T-cell (primary cell): ENCODE results near the gene PITPNC1. TPM values are rescaled to one million over a fixed set of nuclear protein-coding genes. Genes with fewer than 3 reads are reported as not detected.

Experiments
- ATAC-seq, 4 experiments: fragments of 200-7000 bp in 3 of 4; fragments of 150-1000 bp in 1 of 4; cut with Tn5 transposase; replicated peaks in 1 of 4; 1 replicate in 3 of 4; 2 replicates in 1 of 4; pipeline ENCODE4 v1.10.0; 2021; ENCODE audit warnings: moderate library complexity in 3 of 4, mild to moderate bottlenecking in 2 of 4, moderate number of reproducible peaks in 1 of 4
- CTCF ChIA-PET, 2 donors: fragments of 300-600 bp; sonication (Branson Sonifier 250); formaldehyde crosslinking; loops; one replicate each; lab custom pipeline; 2022; ENCODE audit warnings: antibody characterized with exemption in 2 of 2; lab: Charles Lee
- POLR2A ChIA-PET, 2 donors: fragments of 300-600 bp; sonication (Branson Sonifier 250); formaldehyde crosslinking; loops; one replicate each; lab custom pipeline; 2022; ENCODE audit warnings: antibody characterized with exemption in 2 of 2; lab: Charles Lee
- DNase-seq, 35 experiments: peaks; one replicate each; pipeline versions ENCODE4 v3.0.0 to v3.0.0-alpha.2; 2013 to 2023
- H3K27ac ChIP-seq: one replicate; pipeline ENCODE4 v1.5.1; 2013; ENCODE audit warnings: low read length
- H3K27me3 ChIP-seq, 2 experiments: replicated peaks in 1 of 2; 1 replicate in 1 of 2; 2 replicates in 1 of 2; pipeline versions ENCODE4 v1.6.1 to v1.7.0; 2013; ENCODE audit warnings: low read length in 1 of 2, mixed read lengths in 1 of 2; ENCODE audit not compliant: control insufficient read depth in 2 of 2, insufficient read depth in 2 of 2; ENCODE audit errors: extremely low read depth in 1 of 2
- H3K36me3 ChIP-seq, 2 donors: 1 replicate in 1 of 2; 2 replicates in 1 of 2; pipeline versions ENCODE4 v1.6.1 to v1.7.0; 2013; ENCODE audit warnings: low read length in 1 of 2; ENCODE audit not compliant: control insufficient read depth in 2 of 2, insufficient read depth in 1 of 2; ENCODE audit errors: extremely low read depth in 1 of 2
- H3K4me1 ChIP-seq, 2 experiments: 1 replicate in 1 of 2; 2 replicates in 1 of 2; pipeline versions ENCODE4 v1.6.1 to v1.7.0; 2013; ENCODE audit warnings: low read length in 2 of 2, mixed read lengths in 1 of 2; ENCODE audit not compliant: insufficient read depth in 2 of 2, control insufficient read depth in 1 of 2; ENCODE audit errors: extremely low read depth in 1 of 2
- H3K4me3 ChIP-seq, 2 donors: 1 replicate in 1 of 2; 2 replicates in 1 of 2; pipeline versions ENCODE4 v1.5.1 to v1.7.0; 2013; ENCODE audit warnings: mild to moderate bottlenecking in 2 of 2, low read length in 1 of 2, moderate library complexity in 1 of 2; ENCODE audit not compliant: control insufficient read depth in 1 of 2; ENCODE audit errors: extremely low read depth in 1 of 2
- H3K9me3 ChIP-seq: 2 replicates; pipeline ENCODE4 v1.7.0; 2013
- H3K27ac Mint-ChIP-seq, 2 donors: one replicate each; pipeline ENCODE4 v1.8.0; 2020 to 2021; ENCODE audit warnings: mild to moderate bottlenecking in 2 of 2, mixed read lengths in 2 of 2
- H3K27me3 Mint-ChIP-seq, 2 donors: one replicate each; pipeline ENCODE4 v1.8.0; 2021 to 2022; ENCODE audit warnings: mixed read lengths in 2 of 2
- H3K36me3 Mint-ChIP-seq: one replicate; pipeline ENCODE4 v1.8.0; 2021; ENCODE audit warnings: mixed read lengths
- H3K4me1 Mint-ChIP-seq, 3 donors: one replicate each; pipeline ENCODE4 v1.8.0; 2020 to 2022; ENCODE audit warnings: mixed read lengths in 3 of 3, mild to moderate bottlenecking in 1 of 3
- H3K4me3 Mint-ChIP-seq, 3 donors: one replicate each; pipeline ENCODE4 v1.8.0; 2020 to 2022; ENCODE audit warnings: mild to moderate bottlenecking in 3 of 3, mixed read lengths in 3 of 3, moderate library complexity in 3 of 3
- H3K9me3 Mint-ChIP-seq, 3 donors: one replicate each; pipeline ENCODE4 v1.8.0; 2020 to 2022; ENCODE audit warnings: mixed read lengths in 3 of 3
- WGBS: methylation state at CpG from one replicate; pipeline ENCODE4 v1.1.5; 2013; ENCODE audit warnings: missing lambda C conversion rate; ENCODE audit not compliant: insufficient coverage; 5-methylcytosine and 5-hydroxymethylcytosine counted together
- total RNA-seq, 35 experiments: library from RNA in 6 of 35; stranded (reverse) in 6 of 35; fragments of 120-200 nt in 1 of 35; gene quantifications; one replicate each; pipeline versions ENCODE4 v1.2.1 to v1.2.4 and lab custom pipeline; 2013 to 2026

PITPNC1 gene
- total RNA-seq, 5 donors from 2014 or later (not counting 1 experiment from before 2014, with no cell fraction given) = 82.6 to 132 (median 111) TPM

- H3K9me3 ChIP-seq = no peaks in the 10 kb centered on the region
- H3K27me3 ChIP-seq = no peaks in the 10 kb centered on the region
- DNase-seq = no peak
- Mint-ChIP-seq H3K36me3 (peaks cover 40% of the 10 kb centered on the region), H3K9me3 (no peaks in the 10 kb centered on the region), H3K27ac (no peak overlapping the region), H3K27me3 (no peaks in the 10 kb centered on the region), H3K4me1 (peaks cover 4 to 33% (median 13%) of the 10 kb centered on the region in 3 donors), H3K4me3 (no peak overlapping the region)
- no peak overlapping the region for H3K27ac ChIP-seq
- ChIA-PET POLR2A (no interaction called here), CTCF (interaction anchor here in 1 of 2 donors (0.6 kb wide), 1 partner anchor 199 kb away, joined by 4 read pairs; no protein-coding TSS in a partner anchor)
- peaks cover 0 to 52% of the 10 kb centered on the region in 2 experiments for H3K4me1 ChIP-seq
- H3K4me3 ChIP-seq = no peak overlapping the region
- WGBS = 98% methylated on average over 9 of the region's 14 CpGs
- H3K36me3 ChIP-seq = peaks cover 16 to 27% of the 10 kb centered on the region in 2 donors
- no peak for ATAC-seq
Measured at GRCh38 chr17:67652433-67652832, 275.4 kb downstream of the PITPNC1 start.

- ATAC-seq (no peak), DNase-seq (no peak)
- Mint-ChIP-seq H3K4me1 (peaks cover 14 to 28% (median 22%) of the 10 kb centered on the region in 3 donors), H3K27ac (peak overlapping the region in 1 of 2 donors; percentile 39), H3K36me3 (peaks cover 58% of the 10 kb centered on the region), H3K27me3 (no peaks in the 10 kb centered on the region), H3K4me3 (no peak overlapping the region), H3K9me3 (no peaks in the 10 kb centered on the region)
- H3K4me3 ChIP-seq = no peak overlapping the region
- H3K9me3 ChIP-seq = no peaks in the 10 kb centered on the region
- peaks cover 0 to 32% of the 10 kb centered on the region in 2 experiments for H3K4me1 ChIP-seq
- no peaks in the 10 kb centered on the region for H3K27me3 ChIP-seq
- no peak overlapping the region for H3K27ac ChIP-seq
- ChIA-PET POLR2A (no interaction called here), CTCF (no interaction called here)
- 83% methylated on average over 3 of the region's 7 CpGs for WGBS
- H3K36me3 ChIP-seq = peaks cover 14 to 26% of the 10 kb centered on the region in 2 donors
Measured at GRCh38 chr17:67655478-67656148, 278.5 kb downstream of the PITPNC1 start.

GRCh38 chr17:67656494-67657203, 279.6 kb downstream of the PITPNC1 start:
- H3K4me3 ChIP-seq = no peak overlapping the region
- no peak overlapping the region for H3K4me3 Mint-ChIP-seq
- H3K4me1 ChIP-seq = peaks cover 0 to 27% of the 10 kb centered on the region in 2 experiments
- no peaks in the 10 kb centered on the region for H3K27me3 ChIP-seq
- ChIA-PET CTCF (no interaction called here), POLR2A (no interaction called here)
- H3K27me3 Mint-ChIP-seq = no peaks in the 10 kb centered on the region
- H3K27ac ChIP-seq = no peak overlapping the region
- peak overlapping the region in 1 of 2 donors; percentile 7 for H3K27ac Mint-ChIP-seq
- peaks cover 64% of the 10 kb centered on the region for H3K36me3 Mint-ChIP-seq
- WGBS = 83% methylated on average over 2 of the region's 8 CpGs
- peaks cover 14 to 27% (median 22%) of the 10 kb centered on the region in 3 donors for H3K4me1 Mint-ChIP-seq
- H3K9me3 Mint-ChIP-seq = no peaks in the 10 kb centered on the region
- ATAC-seq = no peak
- no peak for DNase-seq
- H3K9me3 ChIP-seq = no peaks in the 10 kb centered on the region
- H3K36me3 ChIP-seq = peaks cover 14 to 32% of the 10 kb centered on the region in 2 donors

GRCh38 chr17:67657596-67657995, 280.5 kb downstream of the PITPNC1 start:
- H3K9me3 Mint-ChIP-seq = no peaks in the 10 kb centered on the region
- H3K4me3 ChIP-seq = no peak overlapping the region
- H3K9me3 ChIP-seq = no peaks in the 10 kb centered on the region
- WGBS = 87% methylated on average over 3 of the region's 4 CpGs
- ATAC-seq = no peak
- no peaks in the 10 kb centered on the region for H3K27me3 ChIP-seq
- H3K4me3 Mint-ChIP-seq = no peak overlapping the region
- DNase-seq = no peak
- H3K27me3 Mint-ChIP-seq = no peaks in the 10 kb centered on the region
- peaks cover 0 to 22% of the 10 kb centered on the region in 2 experiments for H3K4me1 ChIP-seq
- H3K4me1 Mint-ChIP-seq = peaks cover 14 to 27% (median 22%) of the 10 kb centered on the region in 3 donors
- CTCF ChIA-PET = interaction anchor here in 1 of 2 donors (0.7 kb wide), 1 partner anchor 10 kb away, joined by 3 read pairs; no protein-coding TSS in a partner anchor
- H3K27ac ChIP-seq = no peak overlapping the region
- H3K27ac Mint-ChIP-seq = no peak overlapping the region
- H3K36me3 ChIP-seq = peaks cover 6 to 23% of the 10 kb centered on the region in 2 donors
- POLR2A ChIA-PET = no interaction called here
- H3K36me3 Mint-ChIP-seq = peaks cover 61% of the 10 kb centered on the region

GRCh38 chr17:67658265-67658664, 281.2 kb downstream of the PITPNC1 start:
- H3K27me3 ChIP-seq = no peaks in the 10 kb centered on the region
- no peaks in the 10 kb centered on the region for H3K27me3 Mint-ChIP-seq
- peaks cover 15 to 27% (median 22%) of the 10 kb centered on the region in 3 donors for H3K4me1 Mint-ChIP-seq
- ChIA-PET POLR2A (no interaction called here), CTCF (interaction anchor here in 1 of 2 donors (0.7 kb wide), 1 partner anchor 10 kb away, joined by 3 read pairs; no protein-coding TSS in a partner anchor)
- H3K36me3 Mint-ChIP-seq = peaks cover 60% of the 10 kb centered on the region
- 91% methylated on average over 4 of the region's 4 CpGs for WGBS
- H3K4me3 ChIP-seq = no peak overlapping the region
- no peak for DNase-seq
- peak overlapping the region in 1 of 2 donors; percentile 10 for H3K27ac Mint-ChIP-seq
- H3K9me3 Mint-ChIP-seq = no peaks in the 10 kb centered on the region
- peaks cover 5 to 22% of the 10 kb centered on the region in 2 donors for H3K36me3 ChIP-seq
- ATAC-seq = no peak
- H3K9me3 ChIP-seq = no peaks in the 10 kb centered on the region
- no peak overlapping the region for H3K4me3 Mint-ChIP-seq
- H3K27ac ChIP-seq = no peak overlapping the region
- peaks cover 0 to 21% of the 10 kb centered on the region in 2 experiments for H3K4me1 ChIP-seq

GRCh38 chr17:67659028-67659427, 281.9 kb downstream of the PITPNC1 start:
- DNase-seq = peak in 1 of 35 experiments; percentile 17
- ChIA-PET POLR2A (no interaction called here), CTCF (no interaction called here)
- Mint-ChIP-seq H3K4me1 (peaks cover 15 to 25% (median 22%) of the 10 kb centered on the region in 3 donors), H3K27me3 (no peaks in the 10 kb centered on the region), H3K9me3 (no peaks in the 10 kb centered on the region), H3K36me3 (peaks cover 52% of the 10 kb centered on the region), H3K4me3 (no peak overlapping the region), H3K27ac (peak overlapping the region; percentile 66 to 67)
- WGBS = 86% methylated on average over 1 of the region's 1 CpG
- Histone ChIP-seq H3K27me3 (no peaks in the 10 kb centered on the region), H3K36me3 (peaks cover 5 to 14% of the 10 kb centered on the region in 2 donors), H3K27ac (no peak overlapping the region), H3K4me1 (peaks cover 0 to 21% of the 10 kb centered on the region in 2 experiments), H3K4me3 (no peak overlapping the region), H3K9me3 (no peaks in the 10 kb centered on the region)
- ATAC-seq = no peak
